Activated T-cell treated with anti-CD3 and anti-CD28 coated beads for 4 hours (primary cell): Measurements from ENCODE around the gene TMEM37.

Source experiments
- DNase-seq: peaks from one replicate; pipeline ENCODE4 v3.0.0-alpha.2; 2020

The TMEM37 gene

GRCh38 chr2:119435081-119435952, 3.7 kb downstream of the TMEM37 start:
- DNase-seq = no peak

- DNase-seq = no peak
Observed at GRCh38 chr2:119435953-119436297, 4.3 kb downstream of the TMEM37 start.

- no peak for DNase-seq
Observed at GRCh38 chr2:119436993-119437772, 5.5 kb downstream of the TMEM37 start.

GRCh38 chr2:119438128-119438656, 6.5 kb downstream of the TMEM37 start:
- no peak for DNase-seq

- no peak for DNase-seq
Observed at GRCh38 chr2:119438726-119439284, 7.2 kb downstream of the TMEM37 start.

- DNase-seq = no peak
Observed at GRCh38 chr2:119439574-119440500, 8.2 kb downstream of the TMEM37 start.

GRCh38 chr2:119440501-119440870, 8.8 kb downstream of the TMEM37 start:
- DNase-seq = no peak

- no peak for DNase-seq
Observed at GRCh38 chr2:119440873-119441272, 9.2 kb downstream of the TMEM37 start.

- DNase-seq = no peak
Observed at GRCh38 chr2:119441376-119442225, 9.9 kb downstream of the TMEM37 start.

- DNase-seq = no peak
Observed at GRCh38 chr2:119442226-119442619, 10.6 kb downstream of the TMEM37 start.

- no peak for DNase-seq
Observed at GRCh38 chr2:119442850-119443249, 11.2 kb downstream of the TMEM37 start.

- no peak for DNase-seq
Observed at GRCh38 chr2:119446037-119446436, 14.4 kb downstream of the TMEM37 start.

- no peak for DNase-seq
Observed at GRCh38 chr2:119448427-119449141, 16.9 kb downstream of the TMEM37 start.

- DNase-seq = no peak
Observed at GRCh38 chr2:119449521-119449920, 17.9 kb downstream of the TMEM37 start.

GRCh38 chr2:119451336-119452050, 19.8 kb downstream of the TMEM37 start:
- no peak for DNase-seq

- no peak for DNase-seq
Observed at GRCh38 chr2:119453972-119454593, 22.4 kb downstream of the TMEM37 start.

- DNase-seq = no peak
Observed at GRCh38 chr2:119455066-119455718, 23.5 kb downstream of the TMEM37 start.

GRCh38 chr2:119460076-119460475, 28.4 kb downstream of the TMEM37 start:
- no peak for DNase-seq

GRCh38 chr2:119461811-119462210, 30.2 kb downstream of the TMEM37 start:
- DNase-seq = no peak
